ENCODE results near the gene TRIM36.
A peak's percentile ranks its signal among the peaks of the same experiment; 100 is the strongest.

Gene TRIM36

GRCh38 chr5:115186794-115187193 is 17.1 kb upstream of the TRIM36 start:
- DNase-seq, result no peak
- no peaks in the 10 kb centered on the region for H3K27me3 ChIP-seq
- TF ChIP-seq CTCF (IDR thresholded peaks at IDR 0.05), result no peak

GRCh38 chr5:115184770-115185169 is 15.1 kb upstream of the TRIM36 start:
- Histone ChIP-seq H3K4me3 (no peak overlapping the region), H3K27ac (no peak overlapping the region), H3K4me1 (peaks cover 0 to 2% (median 0%) of the 10 kb centered on the region in 4 donors), H3K9me3 (no peaks in the 10 kb centered on the region), H3K27me3 (peaks cover 0 to 4% of the 10 kb centered on the region in 2 donors), H3K36me3 (no peaks in the 10 kb centered on the region)
- no peak for TF ChIP-seq CTCF (IDR thresholded peaks at IDR 0.05)
- DNase-seq, result no peak
- intact Hi-C loops (cut with DNase I; ENCODE audit: low total_unique reads), result no loop called here

More at GRCh38 chr5:115186794-115187193, 17.1 kb upstream of the TRIM36 start:
- no peak overlapping the region for H3K27ac ChIP-seq
- intact Hi-C loops (cut with DNase I; ENCODE audit: low total_unique reads), result no loop called here
- H3K36me3 ChIP-seq, result no peaks in the 10 kb centered on the region
- H3K4me1 ChIP-seq, result no peaks in the 10 kb centered on the region
- no peaks in the 10 kb centered on the region for H3K9me3 ChIP-seq
- no peak overlapping the region for H3K4me3 ChIP-seq

- TF ChIP-seq CTCF (IDR thresholded peaks at IDR 0.05), result no peak
- intact Hi-C loops (cut with DNase I; ENCODE audit: low total_unique reads), result no loop called here
- no peak for DNase-seq
- H3K36me3 ChIP-seq, result no peaks in the 10 kb centered on the region
- H3K9me3 ChIP-seq, result no peaks in the 10 kb centered on the region
- no peak overlapping the region for H3K4me3 ChIP-seq
- H3K27ac ChIP-seq, result no peak overlapping the region
- H3K4me1 ChIP-seq, result peaks cover 0 to 13% (median 6%) of the 10 kb centered on the region in 4 donors
- peaks cover 0 to 4% of the 10 kb centered on the region in 2 donors for H3K27me3 ChIP-seq
Measured at GRCh38 chr5:115181757-115182156, 12.0 kb upstream of the TRIM36 start.

GRCh38 chr5:115180165-115180709 is 10.5 kb upstream of the TRIM36 start:
- no peak for TF ChIP-seq CTCF (IDR thresholded peaks at IDR 0.05)
- Histone ChIP-seq H3K27ac (peak overlapping the region; percentile 71 to 82), H3K27me3 (peaks cover 0 to 4% of the 10 kb centered on the region in 2 donors), H3K36me3 (no peaks in the 10 kb centered on the region), H3K4me3 (peak overlapping the region; percentile 63 to 65), H3K4me1 (peaks cover 0 to 13% (median 6%) of the 10 kb centered on the region in 4 donors), H3K9me3 (no peaks in the 10 kb centered on the region)
- intact Hi-C loops (cut with DNase I; ENCODE audit: low total_unique reads), result no loop called here
- DNase-seq, result peak in 1 of 2 donors; percentile 68

GRCh38 chr5:115179394-115180164 is 9.9 kb upstream of the TRIM36 start:
- peak in 1 of 2 donors; percentile 69 for DNase-seq
- Histone ChIP-seq H3K4me3 (peak overlapping the region; percentile 63 to 65), H3K4me1 (peaks cover 0 to 13% (median 6%) of the 10 kb centered on the region in 4 donors), H3K36me3 (no peaks in the 10 kb centered on the region), H3K27ac (peak overlapping the region; percentile 71 to 82), H3K27me3 (peaks cover 0 to 4% of the 10 kb centered on the region in 2 donors), H3K9me3 (no peaks in the 10 kb centered on the region)
- intact Hi-C loops (cut with DNase I; ENCODE audit: low total_unique reads), result no loop called here
- TF ChIP-seq CTCF (IDR thresholded peaks at IDR 0.05), result no peak
